ENCODE results near the gene STX8.
"Not testable (repeated sequence)": the region's sequence is repeated elsewhere in the genome, so short reads cannot be mapped to it uniquely, and the experiment has no call there.

The STX8 gene

DNA sequence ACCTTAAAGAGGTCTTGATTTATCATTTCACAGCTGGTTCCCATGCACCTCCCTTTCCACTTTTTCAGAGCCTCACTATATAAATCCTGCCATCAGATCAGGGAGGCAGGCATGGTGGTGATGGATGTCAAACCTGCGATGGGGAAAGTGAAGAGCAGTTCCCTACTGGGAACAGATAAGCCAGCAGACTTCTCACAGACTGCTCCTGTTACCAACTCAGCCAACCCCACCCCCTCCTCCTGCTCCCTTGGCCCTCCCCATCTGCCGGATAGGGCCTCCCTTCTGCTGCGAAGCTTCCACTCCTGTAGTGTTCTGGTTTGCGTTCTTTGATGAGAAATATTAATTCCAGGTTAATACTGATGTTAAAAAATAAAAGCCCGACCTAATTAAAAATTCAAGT, 232.1 kb downstream of the STX8 start:
- DNase-seq (ENCODE audit: low read depth in 2 of 2): no peak

DNA sequence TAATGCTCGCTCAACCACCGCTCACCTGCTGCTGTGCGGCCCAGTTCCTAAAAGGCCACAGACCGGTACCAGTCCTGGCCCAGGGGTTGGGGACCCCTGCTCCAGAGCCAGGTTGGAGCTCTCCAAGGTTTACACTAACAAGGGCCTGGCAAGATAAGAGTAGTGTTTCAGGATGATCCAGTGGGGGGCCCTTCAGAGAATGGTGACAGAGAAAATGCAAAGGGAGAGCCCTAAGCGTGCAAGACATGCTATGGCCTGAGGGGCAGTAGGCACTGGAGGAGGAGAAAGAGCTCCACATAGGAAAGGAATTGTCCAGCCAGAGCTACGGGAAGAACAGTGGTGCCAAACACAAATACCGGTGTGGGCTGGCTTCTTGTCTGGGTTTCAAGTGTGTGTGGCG, 233.4 kb downstream of the STX8 start:
- no peak for DNase-seq (ENCODE audit: low read depth in 2 of 2)

DNA sequence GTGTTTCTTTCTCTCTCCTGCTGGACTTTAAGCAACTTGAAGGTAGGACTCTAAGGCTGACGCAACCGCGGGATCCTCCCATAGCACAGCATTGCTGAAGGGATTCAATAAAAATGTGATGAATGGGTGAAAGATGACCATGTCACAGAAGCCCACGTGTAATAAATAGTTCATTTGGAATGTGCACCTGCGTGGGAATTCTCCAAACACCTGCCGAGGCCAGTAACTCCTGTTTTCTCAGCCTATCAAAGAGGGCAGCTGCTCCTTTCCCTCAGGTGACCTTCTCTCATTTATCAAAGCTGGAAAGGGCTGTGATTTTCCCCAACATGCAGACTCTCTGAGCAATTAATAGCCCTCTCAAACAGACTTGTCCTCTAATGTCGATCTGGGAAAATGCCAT, 235.7 kb downstream of the STX8 start:
- DNase-seq (ENCODE audit: low read depth in 2 of 2): no peak

DNA sequence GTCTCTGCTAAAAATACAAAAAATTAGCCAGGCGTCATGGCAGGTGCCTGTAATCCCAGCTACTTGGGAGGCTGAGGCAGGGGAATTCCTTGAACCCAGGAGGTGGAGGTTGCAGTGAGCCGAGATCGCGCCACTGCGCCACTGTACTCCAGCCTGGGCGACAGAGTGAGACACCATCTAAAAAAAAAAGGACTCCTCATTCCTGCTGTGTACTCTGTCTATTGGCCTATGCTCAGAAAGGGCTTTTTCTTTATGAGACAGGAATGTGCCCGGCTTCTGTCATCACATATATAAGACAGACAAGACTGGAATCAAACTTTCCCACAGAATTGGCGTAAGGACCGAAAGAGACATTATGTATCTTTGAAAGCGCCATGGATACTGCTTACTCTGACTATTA, 236.1 kb downstream of the STX8 start:
- not testable (repeated sequence) for DNase-seq (ENCODE audit: low read depth in 2 of 2)

DNA sequence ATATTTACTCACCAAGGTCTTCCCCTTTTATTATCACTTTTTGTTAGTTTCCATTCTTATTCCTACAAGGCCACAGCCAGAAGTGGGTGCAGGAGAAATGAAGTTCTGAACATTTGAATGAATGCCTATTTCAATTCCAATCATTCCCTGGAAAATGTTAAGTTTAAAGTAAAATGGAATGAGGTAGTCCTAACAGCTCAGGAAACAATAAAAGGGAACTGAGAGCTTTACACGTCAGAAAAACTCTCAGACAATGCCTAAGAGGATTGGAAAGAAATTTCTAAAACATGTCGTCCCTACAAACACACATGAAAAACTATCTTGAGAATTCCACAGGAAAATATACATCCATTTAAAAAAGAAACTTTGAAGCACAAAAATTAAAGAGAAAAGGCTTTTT, 238.8 kb downstream of the STX8 start:
- DNase-seq (ENCODE audit: low read depth in 2 of 2): no peak

DNA sequence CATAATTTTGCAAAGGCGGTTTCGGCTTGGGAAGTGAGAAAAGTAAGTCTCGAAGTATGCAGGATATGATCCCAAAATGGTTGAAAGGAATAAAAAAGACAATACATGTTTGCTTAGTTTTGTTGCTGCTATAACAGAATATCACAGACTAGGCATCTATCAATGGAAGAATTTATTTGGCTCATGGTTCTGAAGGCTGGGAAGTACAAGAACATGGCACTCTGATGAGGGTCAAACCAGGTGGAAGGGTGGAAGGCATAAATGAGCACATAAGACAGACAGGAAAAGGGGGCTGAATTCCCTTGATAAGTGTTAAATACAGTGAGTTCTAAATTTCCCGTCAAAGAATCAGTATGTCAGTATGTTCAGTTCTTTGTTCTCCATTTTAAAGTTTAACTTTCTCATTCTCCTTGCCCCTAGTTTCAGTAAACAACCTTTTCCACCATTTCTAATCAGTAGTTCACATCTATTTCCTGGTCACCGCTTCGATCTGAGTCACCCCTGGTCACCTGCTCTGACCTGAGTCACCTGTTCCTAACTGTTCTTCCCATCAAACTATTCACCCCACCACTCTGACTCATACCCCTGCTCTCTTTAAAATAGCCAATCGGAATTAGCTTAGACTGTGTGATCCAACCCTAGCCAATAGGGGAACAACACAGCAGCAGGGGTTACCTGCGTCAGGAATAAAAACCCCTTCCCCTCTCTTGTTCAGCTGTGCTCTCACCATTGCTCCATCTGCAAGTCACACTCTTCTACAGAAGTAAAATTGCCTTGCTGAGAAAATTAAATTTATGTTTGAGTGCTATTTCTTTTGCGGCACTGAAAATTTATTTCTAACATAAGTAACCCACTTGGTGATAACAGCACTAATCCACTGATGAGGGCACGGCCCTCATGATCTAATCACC, 240.8 kb downstream of the STX8 start:
- DNase-seq (ENCODE audit: low read depth in 2 of 2): no peak

DNA sequence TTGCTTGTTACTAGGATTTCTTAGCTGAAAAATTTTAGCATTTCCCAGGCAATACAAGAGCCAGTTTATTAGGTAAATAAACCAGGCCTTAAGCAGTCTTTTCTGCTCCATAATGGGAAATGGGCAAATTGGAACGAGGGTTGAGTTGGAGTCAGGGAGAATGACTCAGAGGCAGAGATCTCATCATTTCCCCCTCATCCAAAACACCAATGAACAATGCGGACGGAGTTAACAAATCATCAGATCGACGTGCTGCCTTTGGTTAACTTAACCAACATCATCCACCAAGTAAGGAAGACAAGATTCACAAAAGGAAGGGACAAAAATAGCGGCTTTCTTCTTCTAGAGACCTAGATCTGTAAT, 243.5 kb downstream of the STX8 start:
- no peak for DNase-seq (ENCODE audit: low read depth in 2 of 2)

DNA sequence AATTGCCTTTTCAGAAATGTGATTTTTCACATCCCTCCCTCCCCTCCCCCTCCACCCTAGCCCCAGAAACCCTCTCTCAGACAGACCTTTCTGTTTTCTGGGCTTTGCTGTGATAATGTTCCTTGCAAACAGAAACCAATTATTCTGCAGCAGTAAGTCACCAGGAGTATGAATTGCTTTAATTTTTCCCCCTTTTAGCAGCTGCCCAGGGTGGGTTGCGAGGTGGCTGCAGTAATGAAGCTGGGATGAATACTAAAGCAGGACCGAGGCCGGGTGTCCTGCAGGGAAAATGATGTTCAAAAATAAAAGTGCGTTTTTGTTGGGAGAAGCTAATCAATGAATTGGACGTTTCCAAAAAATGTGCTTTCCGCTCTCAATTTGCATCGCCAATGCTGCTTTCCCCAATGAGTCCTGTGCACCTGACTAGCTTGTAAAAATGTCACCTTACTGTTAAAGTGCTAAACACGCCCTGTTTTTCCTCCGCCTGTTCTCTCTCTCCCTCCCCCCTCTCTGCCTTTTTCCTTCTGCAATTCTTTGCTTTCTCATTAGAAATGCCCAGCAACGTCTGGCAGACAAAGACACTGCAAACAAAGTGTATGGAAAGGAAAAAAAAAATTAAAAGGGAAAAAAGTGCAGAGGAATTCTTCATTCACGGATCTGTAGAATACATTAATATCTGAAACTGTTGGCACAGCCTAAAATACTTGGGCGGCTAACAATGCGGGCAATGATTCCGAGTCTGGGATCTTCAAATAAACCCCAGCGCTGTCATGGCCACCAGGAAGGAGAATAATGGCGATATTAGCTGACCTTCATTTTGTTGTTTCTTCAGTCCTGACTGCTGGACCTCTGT, 244.1 kb downstream of the STX8 start:
- DNase-seq (ENCODE audit: low read depth in 2 of 2): no peak

DNA sequence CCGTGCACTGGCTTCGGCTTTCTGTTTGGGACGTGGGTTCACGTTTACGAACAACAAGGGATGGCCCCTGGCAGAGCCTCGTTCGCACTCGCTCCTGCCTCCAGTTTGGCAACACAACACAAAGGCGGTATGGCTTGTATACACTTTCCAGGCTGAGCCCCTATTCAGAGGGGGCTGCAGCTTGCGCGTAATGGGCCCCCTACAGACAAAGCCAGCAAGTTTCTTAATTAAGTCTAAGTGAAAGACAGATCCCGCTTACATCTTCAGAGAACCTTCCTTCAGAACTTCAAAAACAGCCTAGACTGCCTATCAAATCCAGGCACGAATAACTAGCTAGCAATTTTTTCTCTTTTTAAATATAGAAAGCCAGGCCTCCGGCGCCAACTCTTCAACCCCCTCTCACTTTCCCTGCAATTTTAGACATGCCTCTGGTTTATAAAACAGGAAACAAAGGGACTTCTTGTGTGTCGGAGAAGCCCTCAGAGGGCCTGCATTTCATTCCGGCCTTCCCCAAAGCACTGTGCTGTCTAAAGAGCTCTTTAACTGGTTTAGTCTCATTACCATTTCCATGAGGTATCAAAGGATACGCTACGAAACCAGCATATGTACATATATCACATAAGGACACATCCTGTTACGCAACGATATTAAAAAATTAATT, 244.9 kb downstream of the STX8 start:
- DNase-seq (ENCODE audit: low read depth in 2 of 2): no peak

DNA sequence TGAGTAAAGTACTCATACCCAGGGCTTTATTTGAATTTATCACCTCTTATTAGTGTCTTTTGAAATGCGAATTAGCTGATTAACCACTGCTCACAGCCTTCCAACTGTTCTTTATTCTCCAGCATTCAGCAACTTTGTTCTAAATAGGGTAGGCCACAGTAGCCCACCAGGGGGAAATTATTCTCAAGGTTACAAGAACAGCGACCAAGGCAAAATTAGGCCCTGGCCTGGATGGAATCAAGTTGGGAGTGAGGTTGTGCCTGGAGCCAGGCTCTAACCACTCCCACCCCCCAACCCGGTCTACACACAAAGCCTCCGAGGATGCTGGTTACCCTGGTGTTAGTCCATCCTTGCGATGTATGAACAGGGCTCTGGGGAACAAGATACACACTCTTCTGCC, 245.5 kb downstream of the STX8 start:
- DNase-seq (ENCODE audit: low read depth in 2 of 2): no peak

DNA sequence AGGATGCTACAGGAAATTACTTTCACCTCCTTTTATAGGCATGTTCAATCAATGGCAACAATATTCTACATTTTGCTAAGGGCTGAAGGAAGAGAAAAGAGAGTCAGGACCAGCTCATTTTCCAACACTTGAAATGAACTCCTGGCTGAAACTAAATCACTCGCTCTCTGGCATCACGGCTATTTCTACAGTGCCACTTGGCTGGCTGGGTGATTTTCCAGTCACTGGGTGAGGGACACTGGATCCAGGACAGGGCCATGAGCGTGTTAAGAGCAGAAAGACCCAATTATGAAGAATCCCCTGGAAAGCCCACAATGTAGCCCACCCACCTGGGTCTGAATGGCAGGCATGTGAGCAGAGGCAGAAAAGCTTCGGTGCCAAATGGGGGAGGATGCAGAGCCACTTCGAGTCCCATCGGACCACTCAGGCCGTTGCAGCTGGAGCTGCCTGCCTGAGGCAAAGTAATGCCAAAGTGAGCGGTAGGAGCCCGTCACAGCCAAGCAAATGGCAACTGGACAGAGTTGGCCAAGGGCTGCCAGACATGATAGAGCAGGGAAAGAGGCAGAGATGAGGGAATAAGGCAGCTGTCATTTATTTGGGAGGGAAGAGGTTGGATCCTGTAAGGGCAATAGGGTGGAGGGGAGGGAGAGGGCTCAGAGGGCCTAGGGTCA, 246.2 kb downstream of the STX8 start:
- DNase-seq (ENCODE audit: low read depth in 2 of 2): no peak

DNA sequence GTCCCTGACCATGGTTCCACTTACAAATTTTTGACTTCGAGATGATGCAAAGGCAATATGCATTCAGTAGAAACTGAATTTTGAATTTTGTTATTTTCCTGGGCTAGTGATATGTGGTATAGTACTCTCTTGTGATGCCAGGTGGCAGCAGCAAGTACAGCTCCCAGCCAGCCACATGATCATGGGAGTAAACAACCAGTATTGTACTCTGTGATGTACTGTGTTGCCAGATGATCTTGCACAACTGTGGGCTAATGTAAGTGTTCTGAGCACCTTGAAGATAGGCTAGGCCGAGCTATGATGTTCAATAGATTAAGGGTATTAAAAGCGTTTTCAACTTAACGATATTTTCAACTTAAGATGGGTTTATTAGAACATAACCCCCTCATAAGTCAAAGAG, 250.8 kb downstream of the STX8 start:
- no peak for DNase-seq (ENCODE audit: low read depth in 2 of 2)

DNA sequence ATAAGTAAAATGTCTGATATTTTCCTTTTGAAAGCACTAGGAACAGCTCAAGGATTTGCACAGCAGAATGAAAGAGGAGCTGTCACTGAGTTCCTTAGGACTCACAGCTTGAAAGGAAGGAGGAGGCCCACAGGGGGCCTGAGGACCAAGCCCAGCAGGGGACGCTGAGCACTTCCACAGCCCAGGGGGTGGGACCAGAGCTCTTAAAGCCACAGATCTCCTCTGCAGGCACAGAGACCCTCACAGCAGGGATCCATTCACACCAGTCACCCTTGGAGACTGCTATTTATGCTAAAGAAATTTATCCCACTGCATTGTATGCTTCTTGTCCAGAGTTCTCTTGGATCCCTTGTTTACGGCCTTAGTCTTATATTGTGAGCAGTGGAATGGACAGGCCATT, 253.3 kb downstream of the STX8 start:
- no peak for DNase-seq (ENCODE audit: low read depth in 2 of 2)

DNA sequence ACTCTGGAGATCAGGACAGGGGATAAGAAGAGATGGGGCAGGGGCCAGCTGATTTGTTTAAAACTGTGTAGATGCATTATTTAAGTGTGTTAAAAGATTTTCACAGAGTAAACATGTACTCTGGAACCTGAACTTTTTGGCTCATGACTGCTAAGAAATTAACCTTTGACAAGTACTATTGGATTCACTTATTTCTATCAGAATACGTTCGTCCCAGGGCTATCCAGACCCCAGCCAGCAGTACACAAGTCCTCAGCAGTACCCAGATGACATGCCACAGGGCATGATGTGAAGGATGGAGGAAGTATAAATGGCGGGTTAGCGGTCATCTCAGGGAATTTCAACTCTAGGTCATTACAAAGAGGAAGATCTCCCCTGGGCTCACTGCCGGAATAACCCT, 253.7 kb downstream of the STX8 start:
- no peak for DNase-seq (ENCODE audit: low read depth in 2 of 2)

DNA sequence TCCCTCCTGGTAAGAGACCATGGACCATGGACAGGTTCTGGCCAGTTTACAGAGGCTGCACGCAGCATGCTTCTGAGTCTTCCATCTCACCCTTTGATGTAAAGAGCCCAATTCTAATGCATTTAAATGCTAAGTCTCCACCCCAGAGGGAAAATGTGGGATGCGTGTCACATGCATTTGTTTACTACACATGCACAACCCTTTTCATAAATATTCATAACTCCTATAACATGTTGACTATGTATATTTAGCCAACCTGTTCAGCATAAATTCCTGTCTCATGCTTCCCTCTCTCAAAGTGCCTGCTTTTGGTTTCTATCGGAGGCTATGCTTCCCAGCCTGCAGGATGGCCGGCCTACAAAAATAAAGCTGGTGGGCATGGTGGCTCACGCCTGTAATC, 260.3 kb downstream of the STX8 start:
- no peak for DNase-seq (ENCODE audit: low read depth in 2 of 2)

DNA sequence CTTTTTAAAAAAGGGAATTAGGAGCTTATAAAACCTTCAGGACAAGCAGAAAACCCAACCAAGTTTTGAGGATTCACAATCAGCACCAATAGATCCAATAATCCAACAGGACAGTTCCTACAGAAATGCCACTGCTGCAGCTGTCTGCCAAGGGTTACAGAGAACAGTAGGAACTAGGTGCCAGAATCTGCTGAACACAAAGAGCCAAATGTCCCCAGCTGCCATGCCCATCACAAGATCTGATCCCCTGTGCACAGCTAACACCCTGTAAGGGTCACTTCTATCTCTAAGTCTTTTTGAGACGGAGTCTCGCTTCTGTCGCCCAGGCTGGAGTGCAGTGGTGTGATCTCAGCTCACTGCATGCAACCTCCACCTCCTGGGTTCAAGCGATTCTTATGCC, 262.3 kb downstream of the STX8 start:
- no peak for DNase-seq (ENCODE audit: low read depth in 2 of 2)

DNA sequence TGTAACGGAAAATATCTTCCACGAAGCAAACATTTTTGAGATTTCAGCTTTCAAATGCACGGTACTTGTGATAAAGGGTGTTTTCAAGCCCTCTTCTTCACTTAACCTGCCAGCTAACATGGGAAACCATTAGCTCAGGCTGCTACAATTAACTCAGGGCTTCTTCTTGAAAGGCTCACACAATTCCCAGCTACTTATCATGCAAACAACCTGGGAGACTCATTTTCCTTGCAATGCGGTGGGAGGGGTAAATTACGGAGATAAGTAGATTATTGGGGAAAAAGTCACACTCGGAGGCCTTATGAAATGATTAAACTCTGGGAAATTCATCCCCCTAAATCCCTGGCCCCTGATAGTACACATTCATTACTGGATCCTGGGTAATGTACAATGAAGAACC, 266.4 kb downstream of the STX8 start:
- no peak for DNase-seq (ENCODE audit: low read depth in 2 of 2)

DNA sequence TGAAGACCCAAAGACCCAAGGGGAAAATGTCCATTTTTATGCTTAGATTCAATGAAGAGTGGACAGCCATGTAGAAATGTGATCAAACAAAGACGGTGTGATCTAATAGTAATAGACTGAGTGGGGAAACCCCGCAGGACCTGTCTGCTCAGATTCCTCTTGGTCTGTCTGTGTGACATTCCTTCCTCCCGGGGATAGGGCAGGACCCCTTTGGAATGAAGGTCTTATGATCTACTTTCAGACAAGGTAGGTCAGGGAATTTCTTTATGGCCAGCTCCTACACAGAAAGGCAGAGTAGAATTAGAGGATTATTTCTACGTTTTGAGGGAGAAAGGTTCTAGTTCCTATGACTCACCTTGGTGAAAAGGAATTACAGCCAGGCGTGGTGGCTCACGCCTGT, 267.6 kb downstream of the STX8 start:
- DNase-seq (ENCODE audit: low read depth in 2 of 2): no peak

DNA sequence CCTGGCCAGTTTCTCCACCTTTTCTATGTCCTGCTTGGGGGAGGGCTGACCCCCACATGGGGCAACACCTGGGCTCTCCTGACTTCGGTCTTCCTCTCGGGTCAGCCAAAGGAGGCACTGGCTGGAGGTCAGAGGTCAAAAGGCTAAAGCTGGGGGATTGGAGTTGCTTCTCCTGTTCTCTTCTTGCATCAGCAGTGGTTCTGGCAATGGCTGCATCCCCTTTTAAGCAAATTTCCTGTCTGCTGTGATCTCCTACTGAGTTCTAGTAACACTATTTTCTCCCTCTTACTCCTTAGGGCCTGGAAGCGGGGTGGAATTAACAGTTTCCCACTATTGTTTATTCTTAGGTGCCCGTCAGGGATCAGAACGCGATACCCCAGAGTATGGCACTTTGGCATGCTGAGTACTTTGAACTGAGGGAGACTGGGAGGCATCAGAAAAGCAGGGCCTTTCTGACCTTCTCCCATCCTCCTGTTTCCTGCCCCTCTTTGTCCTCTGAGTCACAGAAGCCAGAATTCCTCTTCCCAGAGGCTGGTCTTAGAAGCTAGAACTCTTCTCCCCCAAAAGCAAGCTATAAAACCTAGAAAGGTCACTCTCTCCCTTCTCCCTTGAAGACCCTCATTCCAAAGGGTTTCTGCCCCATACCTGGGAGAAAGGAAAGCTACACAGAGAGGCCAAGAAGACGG, 268.2 kb downstream of the STX8 start:
- DNase-seq (ENCODE audit: low read depth in 2 of 2): no peak

DNA sequence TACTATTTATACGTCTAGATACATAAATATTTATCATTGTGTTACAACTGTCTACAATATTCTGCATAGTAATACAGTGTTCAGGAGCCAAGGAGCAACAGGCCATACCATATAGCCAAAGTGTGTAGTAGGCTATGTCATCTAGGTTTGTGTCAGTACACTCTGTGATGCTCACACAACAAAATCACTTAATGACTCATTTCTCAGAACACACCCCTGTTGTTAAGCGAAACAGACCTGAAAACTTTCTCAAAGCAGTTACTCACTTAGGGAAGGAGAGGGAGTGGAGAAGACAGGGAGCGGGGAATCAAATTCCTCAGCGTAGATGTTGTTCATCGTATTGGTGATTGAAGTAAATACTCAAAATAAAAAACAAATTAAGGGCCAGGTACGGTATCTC, 269.5 kb downstream of the STX8 start:
- no peak for DNase-seq (ENCODE audit: low read depth in 2 of 2)

DNA sequence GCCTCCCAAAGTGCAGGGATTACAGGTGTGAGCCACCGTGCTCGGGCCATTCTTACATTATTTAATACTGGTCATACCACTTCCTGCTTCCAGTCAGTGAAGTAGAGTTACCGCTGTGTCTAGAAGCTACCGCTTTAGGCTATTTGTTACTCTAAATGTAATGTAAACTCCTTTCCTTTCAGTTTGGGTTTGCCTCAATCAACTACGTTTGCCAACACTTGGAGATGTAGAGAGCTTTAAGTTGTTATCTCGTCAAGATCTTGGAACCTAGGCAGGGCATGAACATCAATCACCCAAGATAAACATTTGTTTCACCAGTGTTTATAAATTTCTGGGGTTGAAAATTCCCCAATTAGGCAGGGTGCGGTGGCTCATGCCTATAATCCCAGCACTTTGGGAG, 275.9 kb downstream of the STX8 start:
- DNase-seq (ENCODE audit: low read depth in 2 of 2): no peak

Measured in fibroblast of skin of left quadriceps (primary cell).